Trophoblast cell (in vitro differentiated cells and primary cell): ENCODE results near the gene AGAP1.

ENCODE experiments used
- DNase-seq, 2 donors: peaks; one replicate each; pipeline ENCODE4 v3.0.0-alpha.2; 2016
- H2AFZ ChIP-seq: 2 replicates; pipeline ENCODE4 v1.6.1; 2013; ENCODE audit warnings: low read length, moderate library complexity, mild to moderate bottlenecking; ENCODE audit not compliant: insufficient read depth, poor library complexity
- H2AK5ac ChIP-seq: 2 replicates; pipeline ENCODE4 v1.6.1; 2013; ENCODE audit warnings: mild to moderate bottlenecking, low read length
- H2BK120ac ChIP-seq: 2 replicates; pipeline ENCODE4 v1.6.1; 2013; ENCODE audit warnings: low read length, mild to moderate bottlenecking, moderate library complexity; ENCODE audit not compliant: insufficient read depth, poor library complexity
- H2BK12ac ChIP-seq: 2 replicates; pipeline ENCODE4 v1.6.1; 2013; ENCODE audit warnings: mild to moderate bottlenecking, low read length, moderate library complexity
- H2BK5ac ChIP-seq: 2 replicates; pipeline ENCODE4 v1.6.1; 2013; ENCODE audit warnings: low read length, low read depth, moderate library complexity, mild to moderate bottlenecking; ENCODE audit not compliant: poor library complexity
- H3K14ac ChIP-seq: 2 replicates; pipeline ENCODE4 v1.6.1; 2013; ENCODE audit warnings: mild to moderate bottlenecking, low read length
- H3K18ac ChIP-seq: 2 replicates; pipeline ENCODE4 v1.6.1; 2013; ENCODE audit warnings: mild to moderate bottlenecking, low read length
- H3K23ac ChIP-seq: 2 replicates; pipeline ENCODE4 v1.6.1; 2013; ENCODE audit warnings: low read length
- H3K27ac ChIP-seq: 2 replicates; pipeline ENCODE4 v1.5.1; 2013; ENCODE audit warnings: low read depth, mild to moderate bottlenecking, inconsistent platforms, low read length, moderate library complexity
- H3K27me3 ChIP-seq: 2 replicates; pipeline ENCODE4 v1.6.1; 2013; ENCODE audit warnings: inconsistent platforms, mild to moderate bottlenecking, low read length, moderate library complexity; ENCODE audit not compliant: insufficient read depth
- H3K36me3 ChIP-seq, 2 experiments: 1 replicate in 1 of 2; 2 replicates in 1 of 2; pipeline ENCODE4 v1.6.1; 2013; ENCODE audit warnings: low read length in 2 of 2, mild to moderate bottlenecking in 2 of 2, moderate library complexity in 1 of 2; ENCODE audit not compliant: insufficient read depth in 2 of 2, control insufficient read depth in 1 of 2
- H3K4ac ChIP-seq: 2 replicates; pipeline ENCODE4 v1.6.1; 2013; ENCODE audit warnings: low read depth, mild to moderate bottlenecking, low read length, moderate library complexity
- H3K4me1 ChIP-seq, 2 experiments: 1 replicate in 1 of 2; 2 replicates in 1 of 2; pipeline ENCODE4 v1.6.1; 2013; ENCODE audit warnings: low read length in 2 of 2, mild to moderate bottlenecking in 2 of 2, moderate library complexity in 1 of 2; ENCODE audit not compliant: insufficient read depth in 2 of 2, control insufficient read depth in 1 of 2
- H3K4me2 ChIP-seq: 2 replicates; pipeline ENCODE4 v1.6.1; 2013; ENCODE audit warnings: inconsistent platforms, mild to moderate bottlenecking, low read length, moderate library complexity
- H3K4me3 ChIP-seq: 2 replicates; pipeline ENCODE4 v1.5.1; 2013; ENCODE audit warnings: mild to moderate bottlenecking, low read depth, low read length, inconsistent platforms
- H3K79me1 ChIP-seq: one replicate; pipeline ENCODE4 v1.6.1; 2013; ENCODE audit warnings: low read length
- H3K79me2 ChIP-seq: 2 replicates; pipeline ENCODE4 v1.6.1; 2013; ENCODE audit warnings: low read length, mild to moderate bottlenecking; ENCODE audit not compliant: control insufficient read depth, insufficient read depth, poor library complexity
- H3K9ac ChIP-seq: 2 replicates; pipeline ENCODE4 v1.6.1; 2013; ENCODE audit warnings: mild to moderate bottlenecking, low read length
- H3K9me3 ChIP-seq: 2 replicates; pipeline ENCODE4 v1.6.1; 2013; ENCODE audit warnings: low read depth, mild to moderate bottlenecking, control low read depth, inconsistent platforms, low read length; ENCODE audit not compliant: insufficient read depth
- H4K12ac ChIP-seq: 2 replicates; pipeline ENCODE4 v1.6.1; 2013; ENCODE audit warnings: low read depth, mild to moderate bottlenecking, low read length, moderate library complexity
- H4K8ac ChIP-seq: 2 replicates; pipeline ENCODE4 v1.6.1; 2013; ENCODE audit warnings: low read depth, mild to moderate bottlenecking, low read length, moderate library complexity
- H4K91ac ChIP-seq: one replicate; pipeline ENCODE4 v1.6.1; 2013; ENCODE audit warnings: low read depth, mild to moderate bottlenecking, low read length, moderate library complexity
- WGBS: extraction: QIAGEN DNeasy Blood & Tissue Kit; methylation state at CpG from one replicate; pipeline ENCODE4 v1.1.7; 2013; ENCODE audit warnings: missing lambda C conversion rate; ENCODE audit not compliant: insufficient read length, insufficient coverage; ENCODE audit errors: extremely low coverage; 5-methylcytosine and 5-hydroxymethylcytosine counted together

Gene AGAP1

GRCh38 chr2:235976516-235976915 is 482.7 kb downstream of the AGAP1 start:
- Histone ChIP-seq H3K14ac (no peak overlapping the region), H3K23ac (no peak overlapping the region), H2AFZ (no peak overlapping the region), H3K4me3 (no peak overlapping the region), H3K79me2 (no peaks in the 10 kb centered on the region), H2BK5ac (no peak overlapping the region), H3K27ac (no peak overlapping the region), H2BK12ac (no peak overlapping the region), H4K91ac (no peak overlapping the region), H3K9me3 (no peaks in the 10 kb centered on the region), H3K4me2 (no peak overlapping the region), H4K12ac (no peak overlapping the region), H4K8ac (no peak overlapping the region), H3K27me3 (no peaks in the 10 kb centered on the region), H3K4me1 (no peaks in the 10 kb centered on the region), H3K4ac (no peak overlapping the region), H3K79me1 (no peaks in the 10 kb centered on the region), H3K18ac (no peak overlapping the region), H2BK120ac (no peak overlapping the region), H2AK5ac (no peak overlapping the region), H3K36me3 (peaks cover 0 to 10% of the 10 kb centered on the region in 2 experiments), H3K9ac (no peak overlapping the region)
- no CpG with 5 or more reads among the region's 6 CpGs for WGBS
- no peak for DNase-seq

GRCh38 chr2:235976956-235977355 is 483.1 kb downstream of the AGAP1 start:
- Histone ChIP-seq H3K4me2 (no peak overlapping the region), H3K23ac (no peak overlapping the region), H3K4me1 (no peaks in the 10 kb centered on the region), H3K79me1 (no peaks in the 10 kb centered on the region), H2BK12ac (no peak overlapping the region), H3K14ac (no peak overlapping the region), H3K9ac (no peak overlapping the region), H2BK120ac (no peak overlapping the region), H4K8ac (no peak overlapping the region), H3K9me3 (no peaks in the 10 kb centered on the region), H2AFZ (no peak overlapping the region), H4K91ac (no peak overlapping the region), H3K4me3 (no peak overlapping the region), H2BK5ac (no peak overlapping the region), H3K27me3 (no peaks in the 10 kb centered on the region), H3K4ac (no peak overlapping the region), H4K12ac (no peak overlapping the region), H3K36me3 (peaks cover 0 to 10% of the 10 kb centered on the region in 2 experiments), H2AK5ac (no peak overlapping the region), H3K27ac (no peak overlapping the region), H3K79me2 (no peaks in the 10 kb centered on the region), H3K18ac (no peak overlapping the region)
- WGBS = no CpG with 5 or more reads among the region's 11 CpGs
- DNase-seq = no peak

GRCh38 chr2:235977445-235977844 is 483.6 kb downstream of the AGAP1 start:
- Histone ChIP-seq H3K79me1 (no peaks in the 10 kb centered on the region), H2BK120ac (no peak overlapping the region), H3K4ac (no peak overlapping the region), H3K9ac (no peak overlapping the region), H3K27ac (no peak overlapping the region), H3K4me1 (no peaks in the 10 kb centered on the region), H2AFZ (no peak overlapping the region), H3K23ac (no peak overlapping the region), H3K14ac (no peak overlapping the region), H3K79me2 (no peaks in the 10 kb centered on the region), H3K4me3 (no peak overlapping the region), H4K12ac (no peak overlapping the region), H3K36me3 (peaks cover 0 to 9% of the 10 kb centered on the region in 2 experiments), H4K8ac (no peak overlapping the region), H3K27me3 (no peaks in the 10 kb centered on the region), H2BK5ac (no peak overlapping the region), H2BK12ac (no peak overlapping the region), H3K9me3 (no peaks in the 10 kb centered on the region), H2AK5ac (no peak overlapping the region), H4K91ac (no peak overlapping the region), H3K4me2 (no peak overlapping the region), H3K18ac (no peak overlapping the region)
- DNase-seq = no peak
- no CpG with 5 or more reads among the region's 9 CpGs for WGBS

GRCh38 chr2:235978022-235978421 is 484.2 kb downstream of the AGAP1 start:
- Histone ChIP-seq H4K12ac (no peak overlapping the region), H4K91ac (no peak overlapping the region), H3K27me3 (no peaks in the 10 kb centered on the region), H3K4me1 (no peaks in the 10 kb centered on the region), H3K23ac (no peak overlapping the region), H3K9ac (no peak overlapping the region), H2AK5ac (no peak overlapping the region), H3K9me3 (no peaks in the 10 kb centered on the region), H3K79me1 (no peaks in the 10 kb centered on the region), H3K4me2 (no peak overlapping the region), H2BK12ac (no peak overlapping the region), H3K14ac (no peak overlapping the region), H3K27ac (no peak overlapping the region), H3K4ac (no peak overlapping the region), H2BK120ac (no peak overlapping the region), H2AFZ (no peak overlapping the region), H3K36me3 (peaks cover 0 to 4% of the 10 kb centered on the region in 2 experiments), H4K8ac (no peak overlapping the region), H2BK5ac (no peak overlapping the region), H3K4me3 (no peak overlapping the region), H3K79me2 (no peaks in the 10 kb centered on the region), H3K18ac (no peak overlapping the region)
- no CpG with 5 or more reads among the region's 1 CpG for WGBS
- DNase-seq = no peak
